Adrenal gland (tissue), 5 donors: ENCODE results near the gene ANO6.

Source experiments
- CTCF ChIP-seq, 6 experiments: fragments of 450-650 bp in 4 of 6; fragments of 200-600 bp in 2 of 6; sonication (generic) in 1 of 6; IDR thresholded peaks; 1 replicate in 5 of 6; 2 replicates in 1 of 6; pipeline versions ENCODE4 v1.5.1 to v1.8.0; 2016 to 2021; ENCODE audit warnings: antibody characterized with exemption in 6 of 6, mild to moderate bottlenecking in 2 of 6, moderate library complexity in 1 of 6
- POLR2A ChIP-seq, 2 donors: fragments of 450-650 bp; IDR thresholded peaks; one replicate each; pipeline ENCODE4 v1.6.1; 2017; ENCODE audit warnings: antibody characterized with exemption in 2 of 2, mild to moderate bottlenecking in 2 of 2, moderate library complexity in 1 of 2
- donor health status: DM: no; HTN: no; CAD: no.

- TF ChIP-seq POLR2A (IDR thresholded peaks at IDR 0.05) (no peak), CTCF (IDR thresholded peaks at IDR 0.05) (no peak)
Measured at GRCh38 chr12:45336331-45336730, 120.4 kb downstream of the ANO6 start.
